Measurements from ENCODE around the gene ADGRG6. TPM values are rescaled to one million over a fixed set of nuclear protein-coding genes. Genes with fewer than 3 reads are reported as not detected.

Gene ADGRG6
- 1.4 and 2.3 TPM in 2 replicates for total RNA-seq

GRCh38 chr6:142301651-142302391 is at the start of gene ADGRG6:
Gene ADGRG6, plus strand, starts transcription at chr6:142302007. Its CDS starts 323 bp downstream, at chr6:142302330.

Other genes starting within 250 kb of the ADGRG6 start
- not detected in 2 replicates for gene GJE1, start 169.1 kb upstream of the ADGRG6 start, total RNA-seq
- gene NMBR, start 154.9 kb upstream of the ADGRG6 start, total RNA-seq, result not detected in 2 replicates
- 41.2 and 46.7 TPM in 2 replicates for gene VTA1, start 154.7 kb upstream of the ADGRG6 start, total RNA-seq

All from cardiac atrium fibroblast (primary cell).